AG04449 (cell line): ENCODE data around the gene ATP2B2.

ENCODE experiments used
- CTCF ChIA-PET: fragments of 350-600 bp; formaldehyde crosslinking; extraction: SDS; loops from one replicate; lab custom pipeline; 2021; ENCODE audit warnings: antibody characterized with exemption; lab: Yijun Ruan, JAX
- POLR2A ChIA-PET: fragments of 400-600, 350-600 bp; formaldehyde crosslinking; extraction: SDS; loops from one replicate; lab custom pipeline; 2020; ENCODE audit warnings: antibody characterized with exemption, inconsistent platforms; lab: Yijun Ruan, JAX
- DNase-seq: peaks from one replicate; pipeline ENCODE4 v3.0.0-alpha.2; 2010; ENCODE audit warnings: low read depth, low spot score
- H3K4me3 ChIP-seq: 2 replicates; pipeline ENCODE4 v1.5.1; 2011; ENCODE audit warnings: low read depth, mild to moderate bottlenecking, control low read depth, low read length
- TF ChIP-seq, protein P1 (sequence below): IDR thresholded peaks from one replicate; pipeline ENCODE4 v1.5.1; 2011; ENCODE audit warnings: mild to moderate bottlenecking, moderate library complexity, low read length, control low read depth, inconsistent platforms; ENCODE audit not compliant: insufficient read depth; ENCODE audit errors: missing control alignments

The ATP2B2 gene

GRCh38 chr3:10310578-10310977, 194.8 kb downstream of the ATP2B2 start:
- no peak overlapping the region for H3K4me3 ChIP-seq
- TF ChIP-seq, protein P1, sequence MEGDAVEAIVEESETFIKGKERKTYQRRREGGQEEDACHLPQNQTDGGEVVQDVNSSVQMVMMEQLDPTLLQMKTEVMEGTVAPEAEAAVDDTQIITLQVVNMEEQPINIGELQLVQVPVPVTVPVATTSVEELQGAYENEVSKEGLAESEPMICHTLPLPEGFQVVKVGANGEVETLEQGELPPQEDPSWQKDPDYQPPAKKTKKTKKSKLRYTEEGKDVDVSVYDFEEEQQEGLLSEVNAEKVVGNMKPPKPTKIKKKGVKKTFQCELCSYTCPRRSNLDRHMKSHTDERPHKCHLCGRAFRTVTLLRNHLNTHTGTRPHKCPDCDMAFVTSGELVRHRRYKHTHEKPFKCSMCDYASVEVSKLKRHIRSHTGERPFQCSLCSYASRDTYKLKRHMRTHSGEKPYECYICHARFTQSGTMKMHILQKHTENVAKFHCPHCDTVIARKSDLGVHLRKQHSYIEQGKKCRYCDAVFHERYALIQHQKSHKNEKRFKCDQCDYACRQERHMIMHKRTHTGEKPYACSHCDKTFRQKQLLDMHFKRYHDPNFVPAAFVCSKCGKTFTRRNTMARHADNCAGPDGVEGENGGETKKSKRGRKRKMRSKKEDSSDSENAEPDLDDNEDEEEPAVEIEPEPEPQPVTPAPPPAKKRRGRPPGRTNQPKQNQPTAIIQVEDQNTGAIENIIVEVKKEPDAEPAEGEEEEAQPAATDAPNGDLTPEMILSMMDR = no peak
- peak; percentile 10 for DNase-seq
- ChIA-PET CTCF (no interaction called here), POLR2A (no interaction called here)

GRCh38 chr3:10309736-10310135, 195.7 kb downstream of the ATP2B2 start:
- TF ChIP-seq, protein P1 = no peak
- H3K4me3 ChIP-seq = no peak overlapping the region
- ChIA-PET CTCF (no interaction called here), POLR2A (interaction anchor here (0.9 kb wide), 1 partner anchor 11 kb away, joined by 4 read pairs; the partner anchor contains the start of gene SEC13)
- DNase-seq = no peak

DNA sequence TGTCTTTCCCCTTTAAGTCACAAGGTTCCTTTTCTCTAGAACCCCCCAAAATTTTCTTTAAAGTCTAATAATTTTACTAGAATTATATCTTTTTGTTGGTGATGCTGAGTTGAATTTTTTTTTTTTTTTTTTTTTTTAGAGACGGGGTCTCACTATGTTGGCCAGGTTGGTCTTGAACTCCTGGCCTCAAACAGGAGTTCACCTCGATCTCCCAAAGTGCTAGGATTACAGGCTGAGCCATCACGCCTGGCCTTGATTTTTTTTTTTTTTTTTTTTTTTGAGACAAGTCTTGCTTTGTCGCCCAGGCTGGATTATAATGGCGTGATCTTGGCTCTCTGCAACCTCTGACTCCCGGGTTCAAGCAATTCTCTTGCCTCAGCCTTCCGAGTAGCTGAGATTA, 196.7 kb downstream of the ATP2B2 start:
- TF ChIP-seq, protein P1 = no peak
- H3K4me3 ChIP-seq = no peak overlapping the region
- DNase-seq = no peak
- POLR2A ChIA-PET = no interaction called here
- CTCF ChIA-PET = no interaction called here

DNA sequence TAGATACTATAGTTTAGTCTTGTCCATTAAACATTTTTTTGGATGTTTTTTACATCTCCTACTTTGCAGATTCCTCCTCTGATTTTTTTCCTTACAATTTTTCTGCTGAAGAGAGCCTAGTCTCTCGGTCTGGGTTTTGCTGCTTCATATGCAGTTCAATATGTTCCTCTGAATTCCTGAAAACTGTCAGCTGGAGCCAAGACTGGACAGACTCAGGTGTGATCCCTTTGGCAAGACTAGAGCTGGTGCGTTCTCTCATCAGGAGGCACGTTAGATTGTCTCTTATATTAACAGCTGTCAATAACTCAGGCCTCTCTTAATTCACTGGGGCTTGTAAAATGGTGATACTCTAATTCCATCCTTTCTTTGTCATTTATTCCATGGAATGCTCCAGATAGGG, 199.2 kb downstream of the ATP2B2 start:
- no peak overlapping the region for H3K4me3 ChIP-seq
- TF ChIP-seq, protein P1 = no peak
- CTCF ChIA-PET = interaction anchor here (0.8 to 2.0 kb wide), 4 partner anchors 12 to 433 kb away, joined by 3 to 5 read pairs (median 4); no protein-coding TSS in a partner anchor
- no peak for DNase-seq
- POLR2A ChIA-PET = interaction anchor here (0.6 kb wide), 1 partner anchor 12 kb away, joined by 3 read pairs; no protein-coding TSS in a partner anchor

GRCh38 chr3:10305331-10305902, 200.0 kb downstream of the ATP2B2 start:
- ChIA-PET POLR2A (interaction anchor here (0.6 to 0.7 kb wide), 2 partner anchors 9 to 13 kb away, joined by 3 read pairs; no protein-coding TSS in a partner anchor), CTCF (interaction anchor here (1.5 to 2.0 kb wide), 3 partner anchors 11 to 434 kb away, joined by 4 to 5 read pairs (median 4); no protein-coding TSS in a partner anchor)
- DNase-seq = no peak
- TF ChIP-seq, protein P1 = no peak
- no peak overlapping the region for H3K4me3 ChIP-seq

GRCh38 chr3:10304905-10305304, 200.5 kb downstream of the ATP2B2 start:
- ChIA-PET CTCF (interaction anchor here (1.5 to 2.0 kb wide), 3 partner anchors 11 to 434 kb away, joined by 4 to 5 read pairs (median 4); no protein-coding TSS in a partner anchor), POLR2A (interaction anchor here (0.7 kb wide), 1 partner anchor 9 kb away, joined by 3 read pairs; no protein-coding TSS in a partner anchor)
- no peak overlapping the region for H3K4me3 ChIP-seq
- TF ChIP-seq, protein P1 = no peak
- DNase-seq = no peak
